Activated CD4-positive, alpha-beta memory T cell treated with anti-CD3 and anti-CD28 coated beads for 36 hours (primary cell): ENCODE measurements around the gene CRKL. TPM values are rescaled to one million over a fixed set of nuclear protein-coding genes. Genes with fewer than 3 reads are reported as not detected.

Experiments used
- CTCF ChIA-PET: fragments of 350-600 bp; sonication (Branson Sonifier 250); formaldehyde crosslinking; loops from one replicate; lab custom pipeline; 2021; ENCODE audit warnings: antibody characterized with exemption, inconsistent platforms; lab: Charles Lee
- POLR2A ChIA-PET: fragments of 350-600 bp; sonication (Branson Sonifier 250); formaldehyde crosslinking; loops from one replicate; lab custom pipeline; 2021; ENCODE audit warnings: antibody characterized with exemption; lab: Charles Lee
- DNase-seq: peaks from one replicate; pipeline ENCODE4 v3.0.0-alpha.2; 2020
- H3K27ac Mint-ChIP-seq: one replicate; pipeline ENCODE4 v1.8.0; 2021; ENCODE audit warnings: mixed read lengths
- H3K27me3 Mint-ChIP-seq: one replicate; pipeline ENCODE4 v1.8.0; 2021; ENCODE audit warnings: mixed read lengths
- H3K36me3 Mint-ChIP-seq: one replicate; pipeline ENCODE4 v1.8.0; 2021; ENCODE audit warnings: mixed read lengths
- H3K4me1 Mint-ChIP-seq: one replicate; pipeline ENCODE4 v1.8.0; 2021; ENCODE audit warnings: low read depth, mixed read lengths
- H3K4me3 Mint-ChIP-seq: one replicate; pipeline ENCODE4 v1.8.0; 2021; ENCODE audit warnings: mild to moderate bottlenecking, mixed read lengths
- H3K9me3 Mint-ChIP-seq: one replicate; pipeline ENCODE4 v1.8.0; 2021; ENCODE audit warnings: mixed read lengths
- intact Hi-C: fragments of 100-400 bp; cut with micrococcal nuclease; formaldehyde crosslinking; loops from one replicate; pipeline ENCODE4 v1.15.1; 2023
- total RNA-seq, 2 experiments: library from RNA; stranded (reverse); gene quantifications; one replicate each; pipeline ENCODE4 v1.2.3, GENCODE V29; 2021

Gene CRKL
- total RNA-seq, 2 experiments from 2014 or later = 65.1 to 65.7 TPM

- H3K27me3 Mint-ChIP-seq = peaks cover 2% of the 10 kb centered on the region
- H3K4me3 Mint-ChIP-seq = no peak overlapping the region
- POLR2A ChIA-PET = no interaction called here
- H3K36me3 Mint-ChIP-seq = peaks cover 39% of the 10 kb centered on the region
- CTCF ChIA-PET = interaction anchor here (0.9 kb wide), 1 partner anchor 36 kb away, joined by 3 read pairs; no protein-coding TSS in a partner anchor
- DNase-seq = no peak
- no peaks in the 10 kb centered on the region for H3K9me3 Mint-ChIP-seq
- intact Hi-C loops = no loop called here
- H3K4me1 Mint-ChIP-seq = peaks cover 26% of the 10 kb centered on the region
- no peak overlapping the region for H3K27ac Mint-ChIP-seq
These were observed 34.1 kb downstream of the CRKL start for GRCh38 chr22:20951151-20951931.

DNA sequence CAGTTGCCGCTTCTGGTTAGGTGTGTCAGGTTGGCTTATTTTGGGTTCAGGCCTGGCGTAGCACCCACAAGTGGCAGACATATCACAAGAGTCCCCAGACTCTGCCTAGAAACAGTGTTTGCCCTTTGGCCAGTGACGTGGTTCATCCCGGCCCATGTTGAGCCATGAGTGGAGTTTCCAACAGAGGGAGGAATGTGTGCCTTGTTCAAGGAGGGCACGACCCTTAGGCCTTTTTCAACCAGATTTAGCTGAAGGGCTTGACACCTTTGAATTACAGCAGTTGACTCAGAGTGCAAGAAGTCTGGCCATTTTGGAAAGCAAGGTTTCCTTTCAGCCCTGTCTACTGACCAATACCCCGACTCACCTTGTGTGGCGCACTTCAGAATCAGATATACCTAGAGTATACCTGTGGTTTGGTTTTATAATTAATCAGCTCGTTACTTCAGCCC is 34.7 kb downstream of the CRKL start:
- CTCF ChIA-PET = interaction anchor here (1.7 kb wide), 1 partner anchor 11 kb away, joined by 5 read pairs; no protein-coding TSS in a partner anchor
- peaks cover 24% of the 10 kb centered on the region for H3K4me1 Mint-ChIP-seq
- no peak overlapping the region for H3K27ac Mint-ChIP-seq
- no peaks in the 10 kb centered on the region for H3K9me3 Mint-ChIP-seq
- H3K4me3 Mint-ChIP-seq = no peak overlapping the region
- no peak for DNase-seq
- POLR2A ChIA-PET = no interaction called here
- intact Hi-C loops = no loop called here
- H3K27me3 Mint-ChIP-seq = peaks cover 7% of the 10 kb centered on the region
- H3K36me3 Mint-ChIP-seq = peaks cover 39% of the 10 kb centered on the region

- Mint-ChIP-seq H3K9me3 (no peaks in the 10 kb centered on the region), H3K4me1 (peaks cover 23% of the 10 kb centered on the region), H3K27me3 (peaks cover 10% of the 10 kb centered on the region), H3K27ac (no peak overlapping the region), H3K4me3 (no peak overlapping the region), H3K36me3 (peaks cover 39% of the 10 kb centered on the region)
- no peak for DNase-seq
- ChIA-PET CTCF (interaction anchor here (1.1 to 1.7 kb wide), 4 partner anchors 9 to 210 kb away, joined by 3 to 5 read pairs (median 3); partner anchors contain the start of gene LZTR1), POLR2A (no interaction called here)
- intact Hi-C loops = no loop called here
These were observed 35.5 kb downstream of the CRKL start for GRCh38 chr22:20952544-20953341.

- CTCF ChIA-PET = interaction anchor here (1.1 to 1.7 kb wide), 4 partner anchors 8 to 211 kb away, joined by 3 to 5 read pairs (median 3); partner anchors contain the start of gene LZTR1
These were observed 36.1 kb downstream of the CRKL start for GRCh38 chr22:20953342-20953608.

DNA sequence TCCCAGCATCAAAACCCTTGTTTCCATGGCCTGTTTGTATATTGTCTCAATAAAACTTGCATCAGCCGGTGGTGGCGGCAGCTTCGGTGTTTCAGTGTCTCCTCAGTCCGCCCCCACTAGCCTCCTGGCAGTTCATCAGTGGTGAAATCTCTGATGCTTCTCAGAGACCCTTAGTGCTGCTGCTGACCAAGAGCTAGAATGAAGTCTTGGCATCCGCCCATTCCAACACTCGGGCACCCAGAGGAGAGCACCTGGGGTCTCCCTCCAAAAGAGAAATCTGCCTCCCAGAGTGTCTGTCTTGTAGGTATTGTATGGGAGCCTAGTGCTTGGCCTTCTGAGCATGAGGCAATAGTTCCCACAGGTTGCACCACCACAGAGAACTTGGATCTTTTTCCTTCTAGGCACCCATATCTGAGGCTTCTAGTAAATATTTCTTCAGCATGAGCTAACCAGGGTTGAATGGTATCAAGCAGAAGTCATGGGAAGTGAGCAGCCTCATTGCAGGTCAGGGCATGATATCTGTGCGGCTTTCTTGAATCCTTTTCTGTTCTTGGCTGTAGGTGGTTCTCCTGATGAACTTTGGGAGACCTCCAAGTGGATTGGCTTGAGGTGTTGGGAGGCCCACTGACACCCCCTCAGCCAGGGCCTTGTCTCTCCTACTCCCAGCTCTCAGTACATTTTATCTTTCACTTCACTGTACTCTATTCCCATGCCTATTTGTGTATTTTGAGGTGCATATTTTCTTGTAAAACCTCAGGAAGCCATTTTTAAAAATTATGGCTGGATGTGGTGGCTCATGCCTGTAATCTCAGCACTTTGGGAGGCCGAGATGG is 36.7 kb downstream of the CRKL start:
- Mint-ChIP-seq H3K4me3 (no peak overlapping the region), H3K9me3 (no peaks in the 10 kb centered on the region), H3K27ac (no peak overlapping the region), H3K27me3 (peaks cover 16% of the 10 kb centered on the region), H3K36me3 (peaks cover 34% of the 10 kb centered on the region), H3K4me1 (peaks cover 15% of the 10 kb centered on the region)
- ChIA-PET CTCF (interaction anchor here (1.3 to 1.7 kb wide), 3 partner anchors 8 to 211 kb away, joined by 3 to 5 read pairs (median 3); no protein-coding TSS in a partner anchor), POLR2A (interaction anchor here (0.5 kb wide), 1 partner anchor 14 kb away, joined by 3 read pairs; no protein-coding TSS in a partner anchor)
- no peak for DNase-seq
- intact Hi-C loops = no loop called here

More at GRCh38 chr22:20953342-20953608, 36.1 kb downstream of the CRKL start:
- POLR2A ChIA-PET = no interaction called here
- Mint-ChIP-seq H3K9me3 (no peaks in the 10 kb centered on the region), H3K4me1 (peaks cover 17% of the 10 kb centered on the region), H3K27me3 (peaks cover 16% of the 10 kb centered on the region), H3K36me3 (peaks cover 37% of the 10 kb centered on the region), H3K27ac (no peak overlapping the region), H3K4me3 (no peak overlapping the region)
- intact Hi-C loops = no loop called here
- no peak for DNase-seq

DNA sequence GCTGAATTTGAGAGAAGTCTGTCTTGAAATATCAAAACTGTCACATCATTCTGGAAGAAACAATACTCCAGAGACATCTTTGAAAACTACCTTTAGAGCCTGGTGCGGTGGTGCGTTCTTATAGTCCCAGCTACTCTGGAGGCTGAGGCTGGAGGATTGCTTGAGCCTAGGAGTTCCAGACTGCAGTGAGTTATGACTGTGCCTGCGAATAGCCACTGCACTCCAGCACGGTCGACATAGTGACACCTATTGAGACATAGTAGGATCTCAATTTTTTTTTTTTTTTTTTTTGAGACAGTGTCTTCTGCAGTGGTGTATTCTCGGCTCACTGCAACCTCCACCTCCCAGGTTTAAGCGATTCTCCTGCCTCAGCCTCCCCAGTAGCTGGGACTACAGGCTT is 38.3 kb downstream of the CRKL start:
- Mint-ChIP-seq H3K4me3 (no peak overlapping the region), H3K9me3 (no peaks in the 10 kb centered on the region), H3K4me1 (peaks cover 9% of the 10 kb centered on the region), H3K27ac (no peak overlapping the region), H3K27me3 (peaks cover 16% of the 10 kb centered on the region), H3K36me3 (peaks cover 24% of the 10 kb centered on the region)
- DNase-seq = no peak
- intact Hi-C loops = no loop called here
- CTCF ChIA-PET = interaction anchor here (0.7 kb wide), 1 partner anchor 664 kb away, joined by 3 read pairs; no protein-coding TSS in a partner anchor
- POLR2A ChIA-PET = no interaction called here

DNA sequence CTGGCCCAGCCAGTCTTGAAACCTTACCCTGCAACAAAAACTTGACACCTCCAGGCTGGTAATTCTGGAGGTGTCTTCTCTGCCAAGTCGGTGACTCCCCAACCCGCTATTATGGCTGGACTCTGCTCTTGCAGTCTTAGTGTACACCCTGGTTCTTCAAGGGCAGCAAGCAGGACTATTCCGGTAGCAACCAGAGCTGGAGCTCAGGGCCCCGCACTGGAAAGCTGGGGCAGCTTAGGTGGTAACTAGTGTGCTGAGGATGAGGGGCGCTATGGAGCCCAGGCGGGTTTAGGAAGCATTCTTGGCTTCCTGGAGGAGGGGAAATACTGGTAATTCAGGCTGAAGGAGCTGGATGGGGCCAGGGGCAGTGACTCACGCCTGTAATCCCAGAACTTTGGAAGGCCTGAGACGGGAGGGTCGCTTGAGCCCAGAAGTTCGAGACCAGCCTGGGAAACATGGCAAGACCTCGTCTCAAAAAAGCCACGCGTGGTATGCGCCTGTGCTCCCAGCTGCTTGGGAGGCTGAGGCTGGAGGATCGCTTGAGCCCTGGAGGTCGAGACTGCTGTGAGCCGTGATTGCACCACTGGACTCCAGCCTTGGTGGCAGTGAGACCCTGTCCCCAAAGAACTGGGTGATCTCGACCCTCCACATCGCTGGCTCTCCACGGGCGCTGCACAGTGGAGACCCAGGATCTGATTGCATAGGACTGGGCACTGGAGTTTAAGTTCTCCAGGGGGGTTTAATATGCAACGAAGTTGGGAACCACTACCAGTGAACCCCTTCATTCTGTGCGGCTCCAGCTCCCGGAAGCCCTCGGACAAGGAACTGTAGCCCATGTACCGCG is 39.3 kb downstream of the CRKL start:
- intact Hi-C loops = no loop called here
- DNase-seq = no peak
- H3K4me1 Mint-ChIP-seq = peaks cover 9% of the 10 kb centered on the region
- H3K27ac Mint-ChIP-seq = no peak overlapping the region
- H3K4me3 Mint-ChIP-seq = no peak overlapping the region
- peaks cover 16% of the 10 kb centered on the region for H3K27me3 Mint-ChIP-seq
- peaks cover 20% of the 10 kb centered on the region for H3K36me3 Mint-ChIP-seq
- H3K9me3 Mint-ChIP-seq = no peaks in the 10 kb centered on the region
- POLR2A ChIA-PET = no interaction called here
- CTCF ChIA-PET = no interaction called here

DNA sequence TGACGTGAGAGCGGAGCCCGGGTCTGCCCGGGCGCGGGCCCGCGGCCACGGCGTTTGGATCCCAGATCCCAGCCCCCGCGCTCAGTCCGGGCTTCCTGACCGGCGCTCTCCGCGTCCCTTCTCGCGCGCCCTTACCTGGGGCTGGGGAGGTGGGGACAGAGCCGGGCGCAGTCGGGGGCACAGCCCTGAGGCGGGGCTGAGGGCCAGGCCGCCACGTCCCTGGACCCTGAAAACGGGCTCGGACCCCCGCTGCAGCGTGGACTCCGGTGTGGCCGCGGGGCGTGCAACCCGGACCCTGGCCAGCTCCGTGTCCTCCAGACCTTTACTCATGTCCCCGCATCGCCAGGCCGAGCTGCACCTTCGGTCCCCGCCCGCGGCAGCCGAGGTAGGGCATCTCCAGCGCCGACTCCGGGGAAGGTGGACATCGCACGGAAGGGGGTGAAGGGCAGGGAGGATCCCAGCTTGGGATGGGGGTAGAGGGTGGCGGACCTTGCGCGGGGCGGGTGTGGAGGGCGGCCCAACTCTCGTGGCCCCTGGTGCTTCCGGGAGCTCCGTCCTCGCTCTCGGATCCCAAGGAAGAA is 40.0 kb downstream of the CRKL start:
- Mint-ChIP-seq H3K4me1 (peaks cover 13% of the 10 kb centered on the region), H3K9me3 (no peaks in the 10 kb centered on the region), H3K27ac (no peak overlapping the region), H3K36me3 (peaks cover 15% of the 10 kb centered on the region), H3K4me3 (peak overlapping the region; percentile 35), H3K27me3 (peaks cover 16% of the 10 kb centered on the region)
- intact Hi-C loops = no loop called here
- no peak for DNase-seq
- ChIA-PET POLR2A (no interaction called here), CTCF (no interaction called here)

GRCh38 chr22:20957683-20958431 is 40.6 kb downstream of the CRKL start:
- POLR2A ChIA-PET = no interaction called here
- intact Hi-C loops = no loop called here
- H3K36me3 Mint-ChIP-seq = peaks cover 11% of the 10 kb centered on the region
- CTCF ChIA-PET = interaction anchor here (1.1 to 1.9 kb wide), 3 partner anchors 14 to 43 kb away, joined by 3 to 7 read pairs (median 6); partner anchors contain the start of gene LZTR1
- no peaks in the 10 kb centered on the region for H3K9me3 Mint-ChIP-seq
- peaks cover 13% of the 10 kb centered on the region for H3K4me1 Mint-ChIP-seq
- H3K27ac Mint-ChIP-seq = no peak overlapping the region
- peak overlapping the region; percentile 35 for H3K4me3 Mint-ChIP-seq
- DNase-seq = no peak
- peaks cover 16% of the 10 kb centered on the region for H3K27me3 Mint-ChIP-seq
